ENCODE results near the gene MIB1.

GRCh38 chr18:21820033-21820810 is 79.6 kb downstream of the MIB1 start:
- TF ChIP-seq CTCF (IDR thresholded peaks at IDR 0.05) (peak; percentile 83), ZFX (IDR thresholded peaks at IDR 0.05; ENCODE audit: borderline replicate concordance) (no peak)

All from 22Rv1 (cell line).